SU-DHL-6 (cell line): ENCODE results near the gene CLTCL1.

ENCODE experiments used
- H2AFZ ChIP-seq: fragments of 200-600 bp; sonication (generic); 2 replicates; pipeline ENCODE4 v1.6.1; 2014; ENCODE audit warnings: low read depth, mild to moderate bottlenecking, moderate library complexity, mixed read lengths, antibody characterized with exemption, low read length; ENCODE audit not compliant: severe bottlenecking
- H3F3A ChIP-seq: fragments of 200-600 bp; shearing (Covaris generic); 2 replicates; pipeline ENCODE4 v1.6.0; 2016; ENCODE audit warnings: antibody characterized with exemption, mild to moderate bottlenecking; ENCODE audit not compliant: insufficient read depth
- H3K27ac ChIP-seq: fragments of 200-600 bp; sonication (generic); 2 replicates; pipeline ENCODE4 v1.5.1; 2016; ENCODE audit warnings: low read depth, mild to moderate bottlenecking, low read length, moderate library complexity, mixed read lengths
- H3K27me3 ChIP-seq: fragments of 200-600 bp; sonication (generic), shearing (Covaris generic); 2 replicates; pipeline ENCODE4 v1.6.0; 2014; ENCODE audit warnings: mild to moderate bottlenecking, low read length
- H3K36me3 ChIP-seq: fragments of 200-600 bp; sonication (generic); 2 replicates; pipeline ENCODE4 v1.6.1; 2014; ENCODE audit warnings: mild to moderate bottlenecking, low read length, mixed read lengths
- H3K4me2 ChIP-seq: fragments of 300-600, 200-600 bp; shearing (Covaris generic), sonication (generic); 2 replicates; pipeline ENCODE4 v1.6.0; 2014; ENCODE audit warnings: low read length, low read depth, mild to moderate bottlenecking; ENCODE audit not compliant: poor library complexity, severe bottlenecking
- H3K4me3 ChIP-seq: fragments of 200-600 bp; sonication (generic); 2 replicates; pipeline ENCODE4 v1.5.1; 2014; ENCODE audit warnings: antibody characterized with exemption, low read length, mild to moderate bottlenecking, mixed read lengths; ENCODE audit not compliant: insufficient read depth, poor library complexity, severe bottlenecking
- H3K79me2 ChIP-seq: fragments of 200-600 bp; sonication (generic); 2 replicates; pipeline ENCODE4 v1.6.1; 2014; ENCODE audit warnings: mild to moderate bottlenecking, low read length, moderate library complexity; ENCODE audit not compliant: insufficient read depth
- H3K9ac ChIP-seq: fragments of 200-600 bp; sonication (generic); 2 replicates; pipeline ENCODE4 v1.7.0; 2014; ENCODE audit warnings: mild to moderate bottlenecking, low read length
- H3K9me2 ChIP-seq: fragments of 200-600 bp; sonication (generic); replicated peaks from 2 replicates; pipeline ENCODE4 v1.6.1; 2014; ENCODE audit warnings: low read length; ENCODE audit not compliant: insufficient read depth
- H3K9me3 ChIP-seq: fragments of 200-600 bp; sonication (generic); 2 replicates; pipeline ENCODE4 v1.6.1; 2014; ENCODE audit warnings: low read length, mixed read lengths; ENCODE audit not compliant: insufficient read depth
- H4K20me1 ChIP-seq: fragments of 200-600 bp; sonication (generic); 2 replicates; pipeline ENCODE4 v1.6.1; 2014; ENCODE audit warnings: low read depth, mild to moderate bottlenecking, antibody characterized with exemption, low read length, moderate library complexity, mixed read lengths
- EZH2phosphoT487 ChIP-seq: fragments of 200-600 bp; sonication (generic), shearing (Covaris generic); conservative IDR thresholded peaks from 2 replicates; pipeline ENCODE4 v1.6.1; 2018; ENCODE audit warnings: mild to moderate bottlenecking, antibody characterized with exemption, low read length, moderate library complexity, mixed read lengths
- TF ChIP-seq, protein P1 (sequence below): fragments of 200-600 bp; sonication (generic); IDR thresholded peaks from one replicate; pipeline ENCODE4 v1.5.1; 2017; ENCODE audit warnings: antibody characterized with exemption, mild to moderate bottlenecking, low read length, moderate library complexity; ENCODE audit not compliant: insufficient read depth, poor library complexity, severe bottlenecking

The CLTCL1 gene

DNA sequence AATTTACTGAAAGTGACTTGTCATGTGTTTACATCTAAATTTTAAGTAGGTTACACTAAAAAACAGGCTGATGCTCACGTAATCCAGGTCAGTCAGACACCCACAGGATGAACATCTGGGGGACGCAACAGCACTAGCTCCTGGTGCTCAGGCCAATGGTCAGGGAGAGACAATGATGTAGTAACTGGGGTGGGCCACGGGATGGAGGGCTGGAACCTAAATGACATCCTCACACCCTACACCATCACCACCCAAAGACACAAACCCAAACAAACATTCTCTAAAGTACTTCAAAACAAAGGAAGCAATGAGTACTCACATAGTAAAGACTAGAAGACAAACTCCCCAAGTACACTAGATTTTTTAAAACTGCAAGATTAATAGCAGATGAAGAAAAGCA, 59.5 kb downstream of the CLTCL1 start:
- H3K9me2 ChIP-seq = no peaks in the 10 kb centered on the region
- no peaks in the 10 kb centered on the region for H3K36me3 ChIP-seq
- no peak overlapping the region for H3K4me2 ChIP-seq
- no peaks in the 10 kb centered on the region for H3K79me2 ChIP-seq
- no peak overlapping the region for H3K4me3 ChIP-seq
- H2AFZ ChIP-seq = no peak overlapping the region
- TF ChIP-seq, protein P1, sequence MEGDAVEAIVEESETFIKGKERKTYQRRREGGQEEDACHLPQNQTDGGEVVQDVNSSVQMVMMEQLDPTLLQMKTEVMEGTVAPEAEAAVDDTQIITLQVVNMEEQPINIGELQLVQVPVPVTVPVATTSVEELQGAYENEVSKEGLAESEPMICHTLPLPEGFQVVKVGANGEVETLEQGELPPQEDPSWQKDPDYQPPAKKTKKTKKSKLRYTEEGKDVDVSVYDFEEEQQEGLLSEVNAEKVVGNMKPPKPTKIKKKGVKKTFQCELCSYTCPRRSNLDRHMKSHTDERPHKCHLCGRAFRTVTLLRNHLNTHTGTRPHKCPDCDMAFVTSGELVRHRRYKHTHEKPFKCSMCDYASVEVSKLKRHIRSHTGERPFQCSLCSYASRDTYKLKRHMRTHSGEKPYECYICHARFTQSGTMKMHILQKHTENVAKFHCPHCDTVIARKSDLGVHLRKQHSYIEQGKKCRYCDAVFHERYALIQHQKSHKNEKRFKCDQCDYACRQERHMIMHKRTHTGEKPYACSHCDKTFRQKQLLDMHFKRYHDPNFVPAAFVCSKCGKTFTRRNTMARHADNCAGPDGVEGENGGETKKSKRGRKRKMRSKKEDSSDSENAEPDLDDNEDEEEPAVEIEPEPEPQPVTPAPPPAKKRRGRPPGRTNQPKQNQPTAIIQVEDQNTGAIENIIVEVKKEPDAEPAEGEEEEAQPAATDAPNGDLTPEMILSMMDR = no peak
- no peak for TF ChIP-seq EZH2phosphoT487
- H3K9me3 ChIP-seq = no peaks in the 10 kb centered on the region
- H3K27ac ChIP-seq = no peak overlapping the region
- H3K9ac ChIP-seq = no peak overlapping the region
- H3K27me3 ChIP-seq = no peaks in the 10 kb centered on the region
- H3F3A ChIP-seq = no peaks in the 10 kb centered on the region
- no peaks in the 10 kb centered on the region for H4K20me1 ChIP-seq

DNA sequence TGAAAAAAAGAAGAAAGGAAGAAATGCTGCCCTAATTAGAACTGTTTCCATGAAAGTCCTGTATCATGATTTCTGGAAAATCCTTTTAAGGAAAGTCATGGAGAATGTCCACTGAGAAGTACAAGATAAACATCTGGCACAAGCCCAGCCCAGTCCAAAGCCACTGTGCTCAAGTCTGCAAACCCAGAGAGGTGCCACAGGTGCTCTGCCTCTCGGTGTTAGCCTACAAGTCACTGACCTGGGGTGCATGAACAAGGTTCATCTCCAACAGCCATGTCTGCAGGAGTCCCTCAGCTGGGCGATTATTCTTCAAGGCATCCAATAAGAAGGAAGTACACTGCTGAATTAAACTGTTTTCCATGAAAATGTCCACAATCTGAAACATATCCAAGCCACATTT, 61.9 kb downstream of the CLTCL1 start:
- no peak overlapping the region for H2AFZ ChIP-seq
- no peaks in the 10 kb centered on the region for H3K27me3 ChIP-seq
- no peaks in the 10 kb centered on the region for H3K9me3 ChIP-seq
- H3K36me3 ChIP-seq = no peaks in the 10 kb centered on the region
- H3K4me3 ChIP-seq = no peak overlapping the region
- H3K27ac ChIP-seq = no peak overlapping the region
- H3K4me2 ChIP-seq = no peak overlapping the region
- no peaks in the 10 kb centered on the region for H3F3A ChIP-seq
- H3K9me2 ChIP-seq = no peaks in the 10 kb centered on the region
- TF ChIP-seq EZH2phosphoT487 = no peak
- TF ChIP-seq, protein P1 = no peak
- H3K79me2 ChIP-seq = no peaks in the 10 kb centered on the region
- no peak overlapping the region for H3K9ac ChIP-seq
- H4K20me1 ChIP-seq = no peaks in the 10 kb centered on the region

DNA sequence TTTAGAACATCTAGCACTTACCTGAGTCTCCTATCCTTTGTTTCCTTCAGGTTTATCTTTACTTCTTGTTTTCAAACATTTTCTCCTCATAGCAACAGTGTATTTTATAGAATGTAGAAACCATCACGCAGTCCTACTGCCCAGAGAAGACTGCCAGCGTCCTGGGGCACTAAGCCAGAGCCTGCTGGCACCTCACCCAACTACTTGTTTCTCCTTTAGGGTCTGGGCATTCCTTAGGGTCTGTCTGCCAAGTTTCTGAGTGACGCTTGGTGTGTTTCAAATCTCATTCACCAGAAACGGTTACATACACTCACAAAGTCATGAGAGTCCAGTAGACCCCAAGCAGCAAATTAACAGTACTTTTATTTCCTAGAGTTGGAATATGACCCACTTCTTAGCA, 63.3 kb downstream of the CLTCL1 start:
- Histone ChIP-seq H3K9me2 (no peaks in the 10 kb centered on the region), H2AFZ (no peak overlapping the region), H3K4me2 (no peak overlapping the region), H3K27ac (no peak overlapping the region), H4K20me1 (no peaks in the 10 kb centered on the region), H3K36me3 (no peaks in the 10 kb centered on the region), H3K79me2 (no peaks in the 10 kb centered on the region), H3K9ac (no peak overlapping the region), H3F3A (no peaks in the 10 kb centered on the region), H3K27me3 (no peaks in the 10 kb centered on the region), H3K4me3 (no peak overlapping the region), H3K9me3 (no peaks in the 10 kb centered on the region)
- TF ChIP-seq, protein P1 = no peak
- TF ChIP-seq EZH2phosphoT487 = no peak

DNA sequence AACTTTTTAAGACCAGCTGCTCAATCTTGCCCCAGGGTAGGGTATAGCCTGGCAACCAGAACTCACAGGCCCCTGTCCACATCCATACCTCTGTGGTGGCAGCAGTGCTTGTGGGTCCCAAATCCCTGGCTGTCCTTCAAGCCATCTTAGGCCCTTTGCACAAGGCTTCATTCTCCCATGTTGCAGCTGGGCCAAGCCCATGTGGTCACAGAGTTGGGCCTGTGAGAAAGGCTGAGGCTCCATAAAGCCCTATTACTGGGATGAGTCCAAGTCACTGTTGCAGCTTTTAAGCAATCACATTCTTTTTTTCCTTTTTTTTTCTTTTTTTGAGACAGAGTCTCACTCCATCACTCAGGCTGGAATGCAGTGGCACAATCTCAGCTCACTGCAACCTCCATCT, 65.1 kb downstream of the CLTCL1 start:
- Histone ChIP-seq H3K36me3 (no peaks in the 10 kb centered on the region), H3K4me2 (no peak overlapping the region), H3F3A (no peaks in the 10 kb centered on the region), H3K9me3 (no peaks in the 10 kb centered on the region), H3K79me2 (no peaks in the 10 kb centered on the region), H2AFZ (no peak overlapping the region), H3K4me3 (no peak overlapping the region), H3K27ac (no peak overlapping the region), H3K9ac (no peak overlapping the region), H4K20me1 (no peaks in the 10 kb centered on the region), H3K9me2 (no peaks in the 10 kb centered on the region), H3K27me3 (no peaks in the 10 kb centered on the region)
- TF ChIP-seq, protein P1 = no peak
- TF ChIP-seq EZH2phosphoT487 = no peak
